GM23248 (cell line): Measurements from ENCODE around the gene BSPRY.

Experiments used
- EZH2 ChIP-seq: fragments of 200-600 bp; sonication (generic); IDR thresholded peaks from 2 replicates; pipeline ENCODE4 v1.6.1; 2018; ENCODE audit warnings: antibody characterized with exemption, mild to moderate bottlenecking; ENCODE audit not compliant: insufficient read depth, poor library complexity, severe bottlenecking
- EZH2phosphoT487 ChIP-seq: fragments of 200-600 bp; sonication (generic); IDR thresholded peaks from 2 replicates; pipeline ENCODE4 v1.6.1; 2018; ENCODE audit warnings: antibody characterized with exemption, moderate library complexity, mild to moderate bottlenecking, low read depth; ENCODE audit not compliant: insufficient read depth

DNA sequence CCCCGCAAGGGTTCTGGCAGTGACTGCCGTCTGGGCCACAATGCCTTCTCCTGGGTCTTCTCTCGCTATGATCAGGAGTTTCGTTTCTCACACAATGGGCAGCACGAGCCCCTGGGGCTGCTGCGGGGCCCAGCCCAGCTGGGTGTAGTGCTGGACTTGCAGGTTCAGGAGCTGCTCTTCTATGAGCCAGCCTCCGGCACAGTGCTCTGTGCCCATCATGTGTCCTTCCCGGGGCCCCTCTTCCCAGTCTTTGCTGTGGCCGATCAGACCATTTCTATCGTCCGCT lies 20.5 kb downstream of the BSPRY start:
- no peak for TF ChIP-seq EZH2phosphoT487
- no peak for TF ChIP-seq EZH2
